NCI-H2196 (cell line): ENCODE results near the gene BSN.
"Not testable (repeated sequence)": the region's sequence is repeated elsewhere in the genome, so short reads cannot be mapped to it uniquely, and the experiment has no call there.

Experiments
- DNase-seq: peaks from one replicate; lab custom pipeline; 2025; ENCODE audit not compliant: unreplicated experiment; lab: John Stamatoyannopoulos, UW

Gene BSN

DNA sequence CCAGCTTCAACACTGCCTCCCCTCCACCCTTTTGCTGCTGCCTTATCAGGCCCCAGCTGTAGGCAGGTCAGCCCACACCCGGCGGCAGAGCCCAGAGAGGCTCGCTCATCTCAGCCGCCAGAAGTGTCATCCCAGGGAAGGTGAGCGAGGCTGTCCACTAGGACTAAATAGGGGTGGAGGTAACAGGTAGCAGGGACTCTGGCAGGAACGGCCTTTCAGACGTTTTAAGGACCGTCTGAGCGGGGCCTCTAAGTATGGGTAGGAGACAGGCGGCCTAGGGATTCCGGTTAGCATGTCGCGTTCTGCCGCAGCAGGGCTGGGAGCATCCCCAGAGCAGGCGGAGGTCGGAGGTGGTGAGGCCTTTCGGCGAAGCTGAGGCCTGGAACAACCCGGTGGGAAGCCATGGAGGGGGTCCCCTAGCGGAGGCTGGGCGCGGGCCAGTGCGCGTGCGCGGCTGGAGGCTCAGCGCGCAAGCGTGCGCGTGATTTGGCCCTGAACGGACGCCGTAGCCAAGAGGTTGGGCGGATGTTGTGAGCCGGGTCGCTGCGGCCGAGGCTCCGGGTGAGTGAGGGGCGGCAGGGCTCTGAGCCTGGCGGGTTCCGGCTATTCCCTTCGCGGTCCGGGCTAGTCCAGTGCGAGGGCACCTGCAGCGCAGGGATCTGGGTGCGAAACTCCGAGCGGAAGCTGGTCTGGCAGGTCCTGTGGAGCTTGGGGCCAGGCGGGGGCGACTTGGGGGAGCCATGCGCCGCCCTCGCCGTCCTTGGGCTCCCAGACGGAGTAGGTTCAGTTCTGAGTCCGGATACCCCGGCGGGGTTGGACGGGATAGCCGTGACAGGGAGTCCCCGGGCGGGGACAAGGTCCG lies 135.0 kb downstream of the BSN start, which contains the start of the genes MST1 and RNF123:
MST1 (minus strand) TSS at position 429 of the 862 bp plus-strand sequence. CDS start 783 bp downstream, outside the sequence.
RNF123 (plus strand) TSS at position 512 of the 862 bp plus-strand sequence. CDS start 1,609 bp downstream, outside the sequence.
- DNase-seq, result no peak

DNA sequence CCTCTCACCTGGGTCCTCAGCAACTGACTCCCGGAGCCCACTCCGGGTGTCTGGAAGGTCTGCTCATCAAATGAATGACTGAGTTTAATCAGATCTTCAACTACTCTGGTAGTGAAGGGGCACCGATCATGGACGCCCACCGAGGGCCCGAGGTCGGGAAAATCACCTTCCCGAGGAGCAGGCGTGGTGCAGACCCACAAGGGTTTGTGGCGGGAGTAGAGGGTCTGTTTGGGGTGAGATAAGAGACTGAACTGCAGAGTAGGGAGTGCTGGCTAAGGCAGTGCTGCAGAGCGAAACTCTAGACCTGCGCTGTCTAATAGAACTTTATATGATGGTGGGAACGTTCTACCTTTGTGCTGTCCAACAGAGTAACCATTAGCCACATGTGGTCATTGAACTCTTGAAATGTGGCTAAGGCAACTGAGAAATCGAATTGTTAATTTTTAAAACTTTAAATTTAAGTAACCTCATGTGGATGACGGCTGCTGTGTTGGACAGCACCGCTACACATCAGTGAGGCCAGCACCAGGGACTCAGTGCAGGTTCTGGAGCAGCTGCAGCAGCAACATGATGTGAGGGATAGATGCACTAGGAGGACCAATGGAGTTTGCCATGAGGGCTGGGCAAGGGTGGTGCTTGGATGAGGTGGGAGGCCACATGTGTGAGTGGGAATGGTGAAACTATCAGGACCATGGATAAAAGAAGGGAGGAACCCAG lies 135.8 kb downstream of the BSN start:
- DNase-seq, result not testable (repeated sequence)

DNA sequence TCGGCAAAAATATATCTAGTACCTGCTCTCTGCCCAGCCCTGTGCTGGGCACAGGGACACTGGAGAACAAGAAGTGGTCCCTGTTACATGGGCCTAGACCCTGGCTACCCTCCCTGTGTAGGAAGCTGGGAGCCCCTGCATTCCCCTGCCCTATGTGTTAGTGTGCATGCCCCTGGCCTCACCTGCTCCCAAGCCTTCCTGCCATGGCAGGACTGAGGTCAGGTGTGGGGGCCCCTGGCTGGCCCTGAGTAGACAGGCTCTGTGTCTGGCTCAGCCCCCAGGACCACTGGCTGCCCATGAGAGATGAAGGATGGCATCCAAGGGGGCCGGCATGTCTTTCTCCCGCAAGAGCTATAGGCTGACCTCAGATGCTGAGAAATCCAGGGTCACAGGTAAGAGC lies 136.6 kb downstream of the BSN start:
- not testable (repeated sequence) for DNase-seq

DNA sequence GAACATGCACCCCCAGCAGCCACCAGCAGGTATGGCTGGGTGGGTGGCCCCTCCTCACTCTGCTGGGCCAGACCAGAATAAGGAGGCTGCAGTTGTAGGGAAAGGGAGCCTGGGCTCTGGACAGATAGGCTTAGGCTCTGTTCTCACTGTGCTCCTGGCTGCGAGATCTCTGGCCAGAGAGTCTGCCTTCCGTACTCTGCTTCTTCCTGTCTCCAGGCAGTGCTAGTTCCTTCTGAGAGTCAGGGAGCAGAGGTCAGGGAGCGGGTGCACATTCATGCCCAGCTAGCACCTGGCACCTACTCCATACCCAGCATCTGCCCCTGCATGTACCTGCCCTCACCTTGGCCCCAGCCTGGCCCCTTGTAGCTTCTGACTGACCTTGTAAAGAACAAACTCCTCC lies 137.2 kb downstream of the BSN start:
- not testable (repeated sequence) for DNase-seq

DNA sequence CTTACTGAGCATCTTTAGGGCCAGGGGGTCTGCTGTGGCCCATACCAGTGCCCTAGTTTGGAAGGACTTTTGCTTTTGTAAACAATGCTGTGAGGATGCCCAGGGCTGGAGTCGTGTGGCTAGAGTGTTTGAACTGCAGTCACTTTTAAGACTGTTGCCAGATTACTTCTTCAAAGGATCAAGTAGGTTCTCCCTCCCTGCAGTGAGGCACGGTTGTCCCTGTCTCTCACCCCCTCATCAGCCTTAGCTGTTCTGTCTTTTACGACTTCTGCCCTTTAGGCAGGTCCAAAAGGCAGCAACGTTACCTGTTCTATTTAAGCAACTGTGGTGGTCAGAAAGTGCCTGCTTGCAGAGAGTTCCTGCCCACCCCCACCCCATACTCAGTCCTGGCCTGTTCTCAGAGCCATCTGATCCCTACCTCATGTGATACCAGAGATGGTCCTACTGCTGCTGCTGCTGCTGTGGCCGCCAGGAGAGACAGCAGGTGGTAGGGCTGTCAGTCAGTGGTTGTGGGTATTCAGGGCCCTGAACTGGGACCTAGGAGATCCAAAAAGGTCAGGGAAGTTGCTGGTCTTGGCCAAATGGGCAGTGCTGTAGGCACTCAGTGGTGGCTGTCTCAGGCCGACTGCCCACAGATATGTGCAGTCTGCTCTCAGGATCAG lies 140.3 kb downstream of the BSN start:
- not testable (repeated sequence) for DNase-seq

DNA sequence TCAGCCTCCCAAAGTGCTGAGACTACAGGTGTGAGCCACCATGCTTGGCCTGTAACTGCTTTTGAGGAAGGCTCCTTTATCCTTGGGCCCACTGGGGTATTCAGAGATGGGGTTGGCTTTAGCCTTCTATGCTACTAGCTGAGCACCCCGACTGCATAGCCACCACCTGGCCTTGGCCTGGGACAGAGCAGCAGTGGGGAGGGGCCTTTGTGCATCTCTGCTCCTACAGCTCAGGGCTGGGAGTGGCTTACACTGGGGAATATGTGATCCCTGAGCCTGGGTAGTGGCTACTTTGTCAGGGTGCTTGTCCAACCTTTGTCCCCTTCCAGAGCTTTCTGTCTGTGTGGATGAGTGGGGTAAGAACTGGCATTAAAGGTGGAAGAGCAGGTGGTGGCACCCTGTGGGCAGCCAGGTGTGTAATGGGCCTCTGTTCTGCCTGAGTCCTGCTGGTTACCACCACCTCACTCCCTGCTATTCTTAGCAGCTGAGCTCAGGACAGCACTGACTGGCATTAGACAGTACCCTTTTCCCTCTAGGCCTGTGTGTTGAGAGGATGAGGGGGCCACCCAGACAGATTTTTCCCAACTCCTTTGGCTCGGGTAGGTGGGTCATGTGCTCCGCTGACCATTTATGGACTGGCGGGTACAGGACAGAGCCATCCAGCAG lies 141.2 kb downstream of the BSN start:
- not testable (repeated sequence) for DNase-seq

DNA sequence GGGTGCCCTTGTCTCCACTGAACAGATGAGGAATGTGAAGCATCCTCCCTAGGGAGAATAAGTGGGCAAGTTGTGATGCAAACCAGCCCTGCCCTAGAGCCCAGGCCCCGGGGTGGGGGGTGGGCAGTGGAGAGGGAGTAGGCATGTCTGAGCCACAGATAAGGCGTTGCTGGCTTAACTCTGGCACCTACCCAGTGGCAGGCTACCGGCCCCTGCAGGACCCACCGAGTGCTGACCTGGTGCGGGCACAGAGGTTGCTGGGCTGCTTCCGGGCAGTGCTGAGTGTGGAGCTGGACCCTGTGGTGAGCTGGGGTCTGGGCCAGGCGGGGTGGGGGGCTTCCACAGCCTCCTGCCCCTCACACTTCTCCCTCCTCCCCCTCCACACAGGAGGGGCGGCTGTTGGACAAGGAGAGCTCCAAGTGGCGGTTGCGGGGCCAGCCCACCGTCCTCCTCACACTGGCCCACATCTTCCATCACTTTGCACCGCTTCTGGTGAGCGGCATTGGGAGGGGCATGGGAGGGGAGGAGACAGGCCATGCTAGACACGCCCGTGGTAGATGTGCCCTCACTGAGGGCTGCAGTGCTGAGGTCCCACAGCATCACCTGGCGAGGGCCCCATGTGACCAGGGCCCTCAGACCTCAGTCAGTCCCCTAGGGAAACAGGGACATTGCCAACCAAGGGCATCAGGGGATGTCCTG lies 145.2 kb downstream of the BSN start:
- no peak for DNase-seq

DNA sequence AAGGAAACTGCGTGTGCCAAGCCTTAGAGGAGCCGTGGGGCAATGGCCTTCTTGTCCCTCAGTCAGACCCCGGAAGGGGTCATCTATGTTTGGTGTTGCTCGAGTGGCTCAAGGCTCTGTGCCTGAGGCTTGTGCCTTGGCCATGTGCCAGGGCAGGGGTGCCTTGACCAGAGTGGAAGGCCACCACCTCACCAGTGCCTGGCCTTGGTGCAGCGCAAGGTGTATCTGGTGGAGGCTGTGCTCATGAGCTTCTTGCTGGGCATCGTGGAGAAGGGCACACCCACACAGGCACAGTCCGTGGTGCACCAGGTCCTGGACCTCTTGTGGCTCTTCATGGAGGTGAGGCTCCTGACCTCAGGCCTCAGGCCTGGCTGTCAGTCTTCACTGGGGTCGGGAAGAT lies 145.7 kb downstream of the BSN start:
- DNase-seq, result no peak

DNA sequence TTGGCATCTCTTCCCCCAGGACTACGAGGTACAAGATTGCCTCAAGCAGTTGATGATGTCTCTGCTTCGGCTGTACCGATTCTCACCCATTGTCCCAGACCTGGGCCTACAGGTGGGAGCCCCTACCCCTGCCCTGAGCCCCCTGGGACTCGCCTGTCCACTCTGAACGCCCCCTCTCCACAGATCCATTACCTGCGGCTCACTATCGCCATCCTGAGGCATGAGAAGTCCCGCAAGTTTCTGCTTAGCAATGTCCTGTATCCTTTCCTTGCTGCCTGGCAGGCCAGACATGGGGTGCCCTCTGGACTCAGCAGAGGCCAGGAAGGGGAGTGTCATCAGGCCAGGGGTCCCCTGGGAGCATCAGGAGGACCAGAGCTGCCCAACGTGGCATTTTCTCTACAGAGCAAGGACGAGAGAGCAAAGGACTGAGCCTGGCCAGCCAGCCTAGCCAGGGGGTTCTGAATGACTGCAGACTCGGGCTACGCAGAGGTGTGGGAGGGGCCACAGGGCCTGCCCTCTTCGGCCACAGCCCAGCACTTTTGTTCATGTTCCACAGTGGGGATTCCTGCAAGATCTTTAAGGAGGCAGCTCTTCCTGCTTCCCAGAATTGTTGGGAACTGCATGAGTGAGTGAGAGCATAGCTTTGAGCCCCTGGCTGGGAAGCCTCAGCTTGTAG lies 146.3 kb downstream of the BSN start:
- DNase-seq, result no peak

DNA sequence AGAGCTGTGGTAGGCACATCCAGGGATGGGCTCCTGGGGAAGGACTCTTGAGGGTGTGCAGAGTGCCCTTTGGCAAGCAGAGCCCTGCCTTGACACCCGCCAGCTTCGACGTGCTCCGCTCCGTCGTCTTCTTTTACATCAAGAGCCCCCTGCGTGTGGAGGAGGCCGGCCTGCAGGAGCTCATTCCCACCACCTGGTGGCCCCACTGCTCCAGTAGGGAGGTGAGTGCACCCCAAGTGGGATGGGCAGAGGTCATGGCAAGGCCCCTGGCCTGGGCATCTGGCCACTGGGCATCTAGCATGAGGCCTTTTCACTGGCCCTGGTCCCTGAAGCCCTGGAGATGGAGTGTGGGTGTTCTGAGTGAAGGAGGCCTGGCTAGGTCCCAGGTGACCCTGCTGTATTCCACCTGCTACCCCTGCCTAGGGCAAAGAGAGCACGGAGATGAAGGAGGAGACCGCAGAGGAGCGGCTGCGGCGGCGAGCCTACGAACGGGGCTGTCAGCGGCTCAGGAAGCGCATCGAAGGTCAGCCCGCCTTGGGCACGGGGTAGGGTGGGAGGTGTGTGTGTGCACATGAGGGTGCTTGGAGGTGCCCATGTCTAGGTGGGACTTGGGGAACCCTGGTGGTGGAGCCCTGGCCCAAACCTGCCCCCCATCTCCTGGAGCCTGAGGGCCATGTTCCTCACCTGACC lies 147.3 kb downstream of the BSN start:
- no peak for DNase-seq

DNA sequence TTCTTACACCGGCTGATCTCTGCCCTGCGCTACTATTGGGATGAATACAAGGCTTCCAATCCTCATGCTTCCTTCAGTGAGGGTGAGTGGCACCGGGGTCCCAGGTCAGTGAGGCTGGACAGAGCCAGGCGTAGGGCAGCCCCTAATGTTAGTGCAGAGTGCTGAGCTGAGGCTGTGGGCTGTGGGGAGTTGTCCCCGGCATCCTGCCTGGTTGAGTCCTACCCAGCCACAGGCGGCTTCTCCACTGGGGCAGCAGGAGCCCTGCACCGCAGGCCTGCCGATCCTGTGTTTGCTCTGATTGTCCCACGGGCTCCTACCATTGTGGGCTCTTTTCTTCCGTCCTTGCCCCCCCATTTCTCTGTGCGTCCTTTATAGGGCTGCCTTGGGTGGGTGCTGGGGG lies 148.4 kb downstream of the BSN start:
- no peak for DNase-seq

DNA sequence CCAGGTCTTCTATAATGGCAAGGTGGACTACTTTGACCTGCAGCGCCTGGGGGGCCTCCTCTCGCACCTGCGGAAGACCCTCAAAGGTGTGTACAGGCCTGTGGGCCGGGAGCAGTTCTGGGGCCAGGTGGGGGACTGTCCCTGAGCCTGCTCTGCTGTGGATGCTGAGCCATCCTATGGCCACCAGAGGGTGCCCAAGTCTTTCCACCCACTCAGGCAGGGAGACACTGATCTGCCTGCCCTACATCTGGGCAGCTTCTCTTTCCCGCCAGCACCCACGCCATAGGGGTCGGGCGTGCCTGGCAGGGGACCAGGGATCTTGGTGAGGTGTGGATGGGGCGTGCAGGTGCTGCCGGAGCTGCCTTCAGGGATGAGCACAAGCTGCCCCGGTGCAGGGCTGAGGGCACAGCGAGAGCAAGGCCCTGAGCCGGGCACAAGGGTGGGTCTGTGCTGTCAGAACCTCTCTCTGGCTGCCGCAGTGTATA lies 149.2 kb downstream of the BSN start:
- peak; percentile 60 for DNase-seq

DNA sequence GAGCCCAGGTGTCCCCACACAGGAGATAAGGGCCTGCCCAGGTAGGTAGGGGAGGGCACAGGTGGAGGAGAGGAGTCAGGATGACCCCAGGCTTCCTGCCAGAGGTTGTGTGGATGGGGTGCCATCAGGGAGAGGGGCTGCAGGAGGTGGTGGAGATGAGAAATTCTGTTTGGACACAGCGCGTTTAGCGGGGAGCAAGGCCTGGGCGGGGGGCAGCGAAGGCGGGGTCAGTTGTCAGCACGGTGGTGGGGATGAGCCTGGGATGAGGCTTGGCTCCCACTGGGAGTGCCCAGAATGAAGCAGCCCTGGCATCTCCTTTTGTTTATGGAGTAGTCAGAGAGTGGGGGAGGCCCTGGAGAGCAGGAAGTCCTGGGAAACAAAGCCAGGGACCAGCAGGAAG lies 149.7 kb downstream of the BSN start:
- no peak for DNase-seq

DNA sequence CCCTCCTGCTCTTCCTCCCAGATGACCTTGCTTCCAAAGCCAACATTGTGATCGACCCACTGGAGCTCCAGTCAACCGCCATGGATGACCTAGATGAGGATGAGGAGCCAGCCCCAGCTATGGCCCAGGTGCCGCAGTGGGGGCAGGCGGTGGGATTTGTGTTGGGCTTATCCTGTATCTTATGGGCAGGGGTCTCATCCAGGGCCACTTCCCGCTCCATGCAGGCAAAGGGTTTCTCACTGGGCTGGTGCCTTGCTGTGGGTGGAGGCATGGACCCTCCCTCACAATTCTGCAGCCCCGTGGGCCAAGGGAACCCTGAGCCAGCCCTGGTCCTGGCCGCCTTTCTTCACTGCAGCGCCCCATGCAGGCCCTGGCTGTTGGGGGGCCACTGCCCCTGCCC lies 150.4 kb downstream of the BSN start:
- no peak for DNase-seq

DNA sequence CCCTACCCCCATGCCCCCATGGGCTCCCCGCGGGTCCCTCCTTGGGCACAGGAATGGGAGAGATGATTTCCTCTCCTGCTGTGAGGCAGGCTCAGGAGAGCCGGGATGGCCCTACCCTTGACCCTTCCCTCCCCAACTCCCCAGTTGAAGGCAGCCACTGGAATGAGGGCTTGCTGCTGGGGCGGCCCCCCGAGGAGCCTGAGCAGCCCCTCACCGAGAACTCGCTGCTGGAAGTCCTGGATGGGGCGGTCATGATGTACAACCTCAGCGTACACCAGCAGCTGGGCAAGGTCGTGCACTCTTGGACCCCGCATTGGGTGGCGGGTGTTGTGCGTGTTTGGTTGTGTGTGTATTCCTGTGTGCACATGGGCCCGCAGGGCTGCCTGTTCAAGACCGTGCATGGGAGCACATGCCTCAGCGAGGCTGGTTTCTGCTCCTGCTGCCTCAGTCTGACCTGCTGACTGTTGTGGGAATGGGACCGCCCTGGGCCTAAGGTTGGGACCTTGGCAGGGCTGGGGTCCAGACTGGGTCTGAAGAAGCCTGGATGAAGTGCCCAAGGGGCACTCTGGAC lies 151.2 kb downstream of the BSN start:
- no peak for DNase-seq

DNA sequence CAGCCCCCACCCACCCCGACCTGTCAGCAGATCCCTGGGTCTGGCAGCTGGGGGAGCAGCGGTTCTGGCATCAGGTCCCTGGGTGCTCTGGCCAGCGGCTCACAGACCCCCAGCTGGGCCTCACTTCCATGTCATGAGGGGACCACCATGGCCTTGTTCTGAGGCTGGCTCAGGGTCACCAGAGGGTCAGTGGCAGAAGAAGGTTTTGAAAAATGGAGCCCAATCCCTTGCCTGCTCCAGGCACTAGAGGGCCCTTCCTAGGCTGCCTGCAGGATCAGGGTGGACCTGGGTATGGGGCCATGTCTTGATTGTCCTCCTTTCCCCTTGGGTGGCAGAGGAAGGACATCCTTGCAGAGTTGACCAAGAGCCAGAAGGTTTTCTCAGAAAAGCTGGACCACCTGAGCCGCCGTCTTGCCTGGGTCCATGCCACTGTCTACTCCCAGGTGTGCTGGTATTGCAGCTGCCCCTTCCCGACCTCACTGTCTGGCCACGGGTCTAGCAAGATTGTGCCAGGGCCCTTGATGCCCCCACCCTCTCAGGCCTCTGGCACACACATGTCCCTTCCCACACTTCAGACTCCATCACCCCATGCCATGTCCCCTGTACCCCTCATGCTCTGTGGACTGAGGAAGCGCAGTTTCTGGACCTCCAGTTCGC lies 152.3 kb downstream of the BSN start:
- DNase-seq, result no peak

DNA sequence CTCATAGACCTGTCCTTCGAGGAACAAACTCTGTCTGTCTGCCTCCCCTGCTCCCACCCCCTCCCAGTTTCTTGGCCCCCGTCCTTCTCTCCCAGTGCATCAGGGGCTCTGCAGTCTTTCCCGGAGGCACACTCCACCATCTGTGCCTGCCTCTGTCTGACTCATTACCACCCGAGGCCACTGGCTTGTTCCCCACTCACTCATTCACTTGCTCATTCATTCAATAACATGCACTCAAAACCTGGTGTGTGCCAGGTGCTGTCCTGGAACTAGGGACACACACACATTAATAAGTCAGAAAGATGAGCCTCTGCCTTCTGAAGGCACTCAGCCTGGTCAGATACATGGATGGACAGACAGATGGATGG lies 152.8 kb downstream of the BSN start:
- no peak for DNase-seq

DNA sequence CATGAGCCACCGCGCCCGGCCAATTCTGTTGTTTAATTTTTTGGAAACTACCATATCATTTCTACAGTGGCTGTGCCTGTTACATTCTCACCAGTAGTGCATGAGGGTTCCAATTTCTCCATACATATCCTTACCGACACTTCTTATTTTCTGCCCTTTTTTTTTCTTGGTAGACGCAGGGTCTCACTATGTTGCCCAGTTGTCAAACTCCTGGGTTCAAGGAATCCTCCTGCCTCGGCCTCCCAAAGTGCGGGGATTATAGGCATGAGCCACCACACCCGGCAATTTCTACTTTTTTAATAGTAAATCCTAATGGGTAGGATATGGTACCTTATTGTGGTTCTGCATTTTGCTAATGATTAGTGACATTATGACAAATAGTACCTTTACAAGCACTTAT lies 155.6 kb downstream of the BSN start:
- no peak for DNase-seq
